A549 (cell line): ENCODE data around the gene XK.

Experiments
- ATOH8 ChIP-seq: fragments of 250-450 bp; sonication (Bioruptor Pico); IDR thresholded peaks from 2 replicates; pipeline ENCODE4 v1.5.0; 2020; ENCODE audit warnings: low read depth, mild to moderate bottlenecking, moderate library complexity
- CBX2 ChIP-seq: fragments of 200-600 bp; sonication (generic); IDR thresholded peaks from 2 replicates; pipeline ENCODE4 v1.6.1; 2016; ENCODE audit warnings: low read depth, mild to moderate bottlenecking, borderline replicate concordance
- CTCF ChIP-seq: fragments of >200 bp; sonication (Bioruptor Twin); formaldehyde crosslinking; IDR thresholded peaks from 3 replicates; pipeline ENCODE4 v1.5.1; 2016
- ELK1 ChIP-seq: fragments of 150-350 bp; IDR thresholded peaks from 2 replicates; pipeline ENCODE4 v1.6.1; 2014; ENCODE audit warnings: low read depth, mild to moderate bottlenecking, low read length
- EP300 ChIP-seq, 2 experiments: fragments of >200 bp; sonication (Bioruptor Twin); formaldehyde crosslinking; IDR thresholded peaks; 2 replicates in 1 of 2; 3 replicates in 1 of 2; pipeline ENCODE4 v1.6.1; 2016 to 2017
- HOXB13 ChIP-seq: fragments of 250-450 bp; sonication (Bioruptor Pico); IDR thresholded peaks from 2 replicates; pipeline ENCODE4 v1.5.0; 2020; ENCODE audit warnings: low read depth, mild to moderate bottlenecking, moderate library complexity
- POLR2A ChIP-seq: IDR thresholded peaks from 2 replicates; pipeline ENCODE4 v1.6.1; 2012; ENCODE audit warnings: mild to moderate bottlenecking, low read length
- POLR2AphosphoS2 ChIP-seq: conservative IDR thresholded peaks from 2 replicates; pipeline ENCODE4 v1.6.1; 2012; ENCODE audit warnings: low read length, improper control_type of control experiment, inconsistent platforms
- RFX5 ChIP-seq: fragments of 450-650 bp; IDR thresholded peaks from 2 replicates; pipeline ENCODE4 v1.7.1; 2014; ENCODE audit warnings: antibody characterized with exemption, mild to moderate bottlenecking, moderate library complexity
- SMC3 ChIP-seq: fragments of >200 bp; sonication (Bioruptor Twin); formaldehyde crosslinking; IDR thresholded peaks from 3 replicates; pipeline ENCODE4 v1.6.1; 2018; ENCODE audit warnings: inconsistent platforms
- ZNF302 ChIP-seq: fragments of 250-450 bp; sonication (Bioruptor Pico); IDR thresholded peaks from 2 replicates; pipeline ENCODE4 v1.9.0; 2021; ENCODE audit warnings: inconsistent platforms, mild to moderate bottlenecking, moderate library complexity

GRCh38 chrX:37712458-37712857 is 26.9 kb downstream of the XK start:
- TF ChIP-seq POLR2A: no peak
- TF ChIP-seq SMC3: no peak
- TF ChIP-seq RFX5: no peak
- no peak for TF ChIP-seq EP300 (IDR thresholded peaks at IDR 0.05)
- TF ChIP-seq CTCF: no peak
- no peak for TF ChIP-seq POLR2AphosphoS2
- TF ChIP-seq HOXB13 (CRISPR knock-in tag): no peak
- no peak for TF ChIP-seq ATOH8
- no peak for TF ChIP-seq CBX2
- no peak for TF ChIP-seq ELK1
- no peak for TF ChIP-seq ZNF302 (CRISPR knock-in tag)
